Keratinocyte (primary cell): ENCODE measurements around the gene TMEM61.

Source experiments
- CTCF ChIP-seq, 3 experiments: IDR thresholded peaks in 1 of 3; conservative IDR thresholded peaks in 1 of 3; optimal IDR thresholded peaks in 1 of 3; 2 replicates in 2 of 3; 3 replicates in 1 of 3; pipeline versions ENCODE3 to v1.5.1; 2011; ENCODE audit warnings: low read length in 3 of 3, mild to moderate bottlenecking in 3 of 3, moderate library complexity in 2 of 3, control low read depth in 1 of 3, inconsistent platforms in 1 of 3; ENCODE audit not compliant: insufficient read depth in 2 of 3; ENCODE audit errors: extremely low read depth in 1 of 3
- EZH2 ChIP-seq: IDR thresholded peaks from one replicate; pipeline ENCODE4 v1.6.1; 2012; ENCODE audit warnings: inconsistent platforms, mild to moderate bottlenecking, low read length, moderate library complexity

GRCh38 chr1:54986533-54986932, 6.1 kb downstream of the TMEM61 start:
- TF ChIP-seq CTCF (optimal IDR thresholded peaks at IDR 0.05 in 1 of 3, IDR thresholded peaks at IDR 0.05 in 1 of 3, conservative IDR thresholded peaks at IDR 0.05 in 1 of 3; ENCODE audit: extremely low read depth in 1 of 3, insufficient read depth in 2 of 3, low read length in 3 of 3) (no peak), EZH2 (no peak)
